Ishikawa (cell line): ENCODE measurements around the gene THAP8.
A peak's percentile ranks its signal among the peaks of the same experiment; 100 is the strongest.

ENCODE experiments used
- CEBPB ChIP-seq: IDR thresholded peaks from 2 replicates; pipeline ENCODE4 v1.6.1; 2012
- CREB1 ChIP-seq: IDR thresholded peaks from 2 replicates; pipeline ENCODE4 v1.6.1; 2012; ENCODE audit warnings: low read depth
- EGR1 ChIP-seq: IDR thresholded peaks from 2 replicates; pipeline ENCODE4 v1.6.1; 2012
- EP300 ChIP-seq: IDR thresholded peaks from 2 replicates; pipeline ENCODE4 v1.6.1; 2012; ENCODE audit warnings: borderline replicate concordance
- FOXM1 ChIP-seq: IDR thresholded peaks from 2 replicates; pipeline ENCODE4 v1.6.1; 2012; ENCODE audit warnings: low read depth, borderline replicate concordance
- NFIC ChIP-seq: IDR thresholded peaks from 2 replicates; pipeline ENCODE4 v1.6.1; 2012
- RAD21 ChIP-seq: IDR thresholded peaks from 2 replicates; pipeline ENCODE4 v1.6.1; 2012; ENCODE audit warnings: low read depth
- TAF1 ChIP-seq: IDR thresholded peaks from 2 replicates; pipeline ENCODE4 v1.6.1; 2012; ENCODE audit warnings: low read depth, mild to moderate bottlenecking
- TCF12 ChIP-seq: IDR thresholded peaks from 2 replicates; pipeline ENCODE4 v1.6.1; 2012; ENCODE audit warnings: low read depth
- TEAD4 ChIP-seq: IDR thresholded peaks from 2 replicates; pipeline ENCODE4 v1.6.1; 2012
- YY1 ChIP-seq: IDR thresholded peaks from 2 replicates; pipeline ENCODE4 v1.6.1; 2012; ENCODE audit warnings: low read depth
- ZBTB7A ChIP-seq: IDR thresholded peaks from 2 replicates; pipeline ENCODE4 v1.6.1; 2012; ENCODE audit warnings: low read depth
- TF ChIP-seq, protein P1 (sequence below): IDR thresholded peaks from 2 replicates; pipeline ENCODE4 v1.6.1; 2012
- TF ChIP-seq, protein P2 (sequence below): IDR thresholded peaks from 2 replicates; pipeline ENCODE4 v1.6.1; 2012; ENCODE audit warnings: low read depth, mild to moderate bottlenecking
- TF ChIP-seq, protein P3 (sequence below): IDR thresholded peaks from 2 replicates; pipeline ENCODE4 v1.6.1; 2012

THAP8 gene

DNA sequence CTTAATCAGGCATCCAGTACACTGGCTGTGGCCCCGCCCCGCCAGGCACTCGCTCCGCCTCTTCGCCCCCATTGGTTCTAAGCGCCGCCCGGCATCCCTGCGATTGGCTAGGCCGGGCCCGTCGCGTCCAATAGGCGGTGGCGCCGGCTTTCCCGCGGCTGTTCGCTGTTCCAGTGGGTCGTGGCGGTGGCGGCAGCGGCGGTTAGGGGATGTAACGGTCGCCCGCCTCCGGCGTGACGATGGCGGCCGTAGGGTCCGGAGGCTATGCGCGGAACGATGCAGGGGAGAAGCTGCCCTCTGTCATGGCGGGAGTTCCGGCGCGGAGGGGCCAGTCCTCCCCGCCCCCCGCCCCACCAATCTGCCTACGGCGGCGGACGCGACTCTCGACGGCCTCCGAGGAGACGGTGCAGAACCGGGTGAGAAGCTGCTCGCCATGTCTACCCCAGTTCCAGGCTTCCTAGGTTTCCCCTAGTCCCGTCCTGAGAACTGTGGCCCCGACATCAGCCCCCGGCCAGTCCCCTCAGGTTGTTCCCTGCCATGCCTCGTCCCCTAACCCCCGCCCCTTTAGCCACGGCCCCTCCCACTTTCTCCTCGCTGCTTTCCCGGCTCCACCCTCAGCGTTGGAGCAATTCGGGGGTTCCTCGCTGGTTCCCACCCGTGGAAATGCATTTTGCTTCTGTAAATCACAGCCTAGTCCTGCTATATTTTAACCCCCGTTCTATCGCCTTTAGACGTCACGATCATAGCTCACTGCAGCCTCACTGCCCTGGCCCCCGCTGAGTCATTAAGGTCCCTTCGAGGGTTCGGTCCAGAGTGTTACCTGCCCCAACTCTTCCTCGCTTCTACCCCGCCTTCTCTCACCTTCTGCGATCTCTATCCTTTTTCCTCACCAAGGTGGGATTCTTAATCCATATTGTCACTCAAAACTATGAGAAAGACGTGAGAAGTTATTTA is 925 bp upstream of the THAP8 start, which contains the start of gene WDR62:
TSS of gene WDR62 (plus strand) at position 165 of the 954 bp plus-strand sequence. CDS start at position 240, 75 bp downstream.
- TF ChIP-seq YY1 (peak; percentile 72; the same call in 1 of the 2 replicates), TEAD4 (no peak), CEBPB (no peak), TAF1 (peak; percentile 74; the same call in 1 of the 2 replicates), FOXM1 (peak; percentile 71)

DNA sequence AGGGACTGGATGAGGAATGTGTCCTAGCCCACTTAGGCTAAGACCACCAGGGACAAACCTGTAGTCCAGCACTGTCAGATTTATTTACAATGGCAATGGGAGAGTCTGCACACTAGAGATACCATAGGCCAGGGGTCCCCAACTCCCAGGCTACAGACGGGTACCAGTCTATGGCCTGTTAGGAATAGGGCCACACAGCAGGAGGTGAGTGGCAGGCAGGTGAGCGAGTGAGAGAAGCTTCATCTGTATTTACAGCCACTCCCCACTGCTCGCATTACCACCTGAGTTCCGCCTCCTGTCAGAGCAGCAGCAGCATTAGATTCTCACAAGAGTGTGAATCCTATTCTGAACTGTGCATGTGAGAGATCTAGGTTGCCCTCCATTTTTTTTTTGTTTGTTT is 2.4 kb downstream of the THAP8 start:
- TF ChIP-seq RAD21 (no peak), ZBTB7A (no peak), CREB1 (no peak), FOXM1 (no peak), TAF1 (no peak), CEBPB (no peak), TEAD4 (no peak)
- TF ChIP-seq, protein P1, sequence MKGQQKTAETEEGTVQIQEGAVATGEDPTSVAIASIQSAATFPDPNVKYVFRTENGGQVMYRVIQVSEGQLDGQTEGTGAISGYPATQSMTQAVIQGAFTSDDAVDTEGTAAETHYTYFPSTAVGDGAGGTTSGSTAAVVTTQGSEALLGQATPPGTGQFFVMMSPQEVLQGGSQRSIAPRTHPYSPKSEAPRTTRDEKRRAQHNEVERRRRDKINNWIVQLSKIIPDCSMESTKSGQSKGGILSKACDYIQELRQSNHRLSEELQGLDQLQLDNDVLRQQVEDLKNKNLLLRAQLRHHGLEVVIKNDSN = no peak

DNA sequence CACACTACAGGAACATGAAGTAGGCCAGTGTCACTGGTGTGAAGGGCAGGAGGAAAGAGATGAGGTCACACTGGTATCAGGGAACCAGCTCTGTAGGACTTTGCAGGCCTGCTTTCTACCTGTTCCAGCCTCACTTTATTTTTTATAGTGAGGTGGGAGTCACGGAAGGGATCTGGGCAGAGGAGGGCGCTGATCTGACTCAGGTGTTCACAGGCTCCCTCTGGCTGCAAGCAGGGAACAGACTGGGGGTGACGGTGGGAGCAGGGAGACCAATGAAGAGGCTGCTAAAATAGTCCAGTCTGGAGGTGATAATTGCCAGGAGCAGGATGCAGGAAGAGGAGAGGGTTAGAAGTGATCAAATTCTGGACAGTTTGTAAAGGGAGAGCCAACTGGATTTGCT is 2.8 kb downstream of the THAP8 start:
- TF ChIP-seq FOXM1 = no peak
- TF ChIP-seq EP300 = no peak
- peak; percentile 6; the same call in 1 of the 2 replicates for TF ChIP-seq RAD21

DNA sequence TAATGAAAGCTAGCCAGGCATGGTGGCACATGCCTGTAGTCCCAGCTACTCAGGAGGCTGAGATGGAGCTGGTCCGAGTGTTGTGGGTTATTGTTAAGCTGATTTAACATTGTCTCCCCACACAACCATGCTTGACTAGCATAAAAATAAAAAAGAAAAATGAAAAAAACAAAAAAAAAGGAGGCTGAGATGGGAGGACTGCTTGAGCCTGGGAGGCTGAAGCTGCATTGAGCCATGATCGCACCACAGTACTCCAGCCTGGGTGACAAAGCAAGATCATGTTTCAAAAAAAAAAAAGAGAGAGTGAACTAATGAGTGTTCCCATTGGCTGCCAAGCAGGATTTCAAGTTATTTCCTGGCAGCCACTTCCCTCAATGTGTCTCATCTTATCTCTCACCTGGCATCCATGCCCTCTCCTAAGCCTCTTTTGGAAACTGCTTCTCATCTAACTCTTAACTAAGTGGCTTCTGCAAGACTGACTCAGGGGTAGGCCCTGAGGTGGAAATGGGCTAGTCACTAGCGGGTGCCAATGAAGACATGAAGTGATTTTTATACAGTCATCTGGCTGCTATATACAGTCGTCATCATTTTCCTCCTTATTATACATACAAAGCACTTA is 4.9 kb downstream of the THAP8 start:
- TF ChIP-seq NFIC = no peak
- TF ChIP-seq CREB1 = no peak
- TF ChIP-seq TAF1 = no peak
- TF ChIP-seq YY1 = no peak
- TF ChIP-seq, protein P2, sequence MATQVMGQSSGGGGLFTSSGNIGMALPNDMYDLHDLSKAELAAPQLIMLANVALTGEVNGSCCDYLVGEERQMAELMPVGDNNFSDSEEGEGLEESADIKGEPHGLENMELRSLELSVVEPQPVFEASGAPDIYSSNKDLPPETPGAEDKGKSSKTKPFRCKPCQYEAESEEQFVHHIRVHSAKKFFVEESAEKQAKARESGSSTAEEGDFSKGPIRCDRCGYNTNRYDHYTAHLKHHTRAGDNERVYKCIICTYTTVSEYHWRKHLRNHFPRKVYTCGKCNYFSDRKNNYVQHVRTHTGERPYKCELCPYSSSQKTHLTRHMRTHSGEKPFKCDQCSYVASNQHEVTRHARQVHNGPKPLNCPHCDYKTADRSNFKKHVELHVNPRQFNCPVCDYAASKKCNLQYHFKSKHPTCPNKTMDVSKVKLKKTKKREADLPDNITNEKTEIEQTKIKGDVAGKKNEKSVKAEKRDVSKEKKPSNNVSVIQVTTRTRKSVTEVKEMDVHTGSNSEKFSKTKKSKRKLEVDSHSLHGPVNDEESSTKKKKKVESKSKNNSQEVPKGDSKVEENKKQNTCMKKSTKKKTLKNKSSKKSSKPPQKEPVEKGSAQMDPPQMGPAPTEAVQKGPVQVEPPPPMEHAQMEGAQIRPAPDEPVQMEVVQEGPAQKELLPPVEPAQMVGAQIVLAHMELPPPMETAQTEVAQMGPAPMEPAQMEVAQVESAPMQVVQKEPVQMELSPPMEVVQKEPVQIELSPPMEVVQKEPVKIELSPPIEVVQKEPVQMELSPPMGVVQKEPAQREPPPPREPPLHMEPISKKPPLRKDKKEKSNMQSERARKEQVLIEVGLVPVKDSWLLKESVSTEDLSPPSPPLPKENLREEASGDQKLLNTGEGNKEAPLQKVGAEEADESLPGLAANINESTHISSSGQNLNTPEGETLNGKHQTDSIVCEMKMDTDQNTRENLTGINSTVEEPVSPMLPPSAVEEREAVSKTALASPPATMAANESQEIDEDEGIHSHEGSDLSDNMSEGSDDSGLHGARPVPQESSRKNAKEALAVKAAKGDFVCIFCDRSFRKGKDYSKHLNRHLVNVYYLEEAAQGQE = no peak
- TF ChIP-seq CEBPB = no peak
- TF ChIP-seq TCF12 = no peak
- no peak for TF ChIP-seq TEAD4
- TF ChIP-seq RAD21 = no peak
- TF ChIP-seq, protein P1 = no peak
- TF ChIP-seq, protein P3, sequence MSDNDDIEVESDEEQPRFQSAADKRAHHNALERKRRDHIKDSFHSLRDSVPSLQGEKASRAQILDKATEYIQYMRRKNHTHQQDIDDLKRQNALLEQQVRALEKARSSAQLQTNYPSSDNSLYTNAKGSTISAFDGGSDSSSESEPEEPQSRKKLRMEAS = no peak
- no peak for TF ChIP-seq ZBTB7A
- TF ChIP-seq FOXM1 = no peak
- no peak for TF ChIP-seq EGR1
- no peak for TF ChIP-seq EP300

DNA sequence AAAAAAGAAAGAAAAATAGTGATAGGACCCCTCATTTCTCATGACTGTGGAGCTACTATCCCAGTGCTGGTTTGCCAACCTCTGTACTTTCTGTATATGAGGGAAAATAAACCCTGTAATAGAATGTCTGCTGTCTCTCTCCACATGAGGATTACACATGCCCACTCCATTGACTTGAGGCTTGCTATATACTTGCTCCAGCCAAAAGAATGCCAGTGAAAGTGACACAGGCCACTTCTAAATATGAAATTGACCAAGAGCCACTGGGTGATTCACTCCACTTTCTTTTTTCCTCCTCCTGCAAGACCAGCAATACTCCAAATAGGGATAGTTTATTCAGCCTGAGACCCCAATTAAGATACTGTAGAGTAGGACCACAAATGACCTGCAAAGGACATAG is 6.2 kb downstream of the THAP8 start:
- no peak for TF ChIP-seq NFIC
- TF ChIP-seq TCF12 = no peak
- no peak for TF ChIP-seq EGR1
- TF ChIP-seq, protein P1 = no peak
- TF ChIP-seq, protein P2 = no peak
- no peak for TF ChIP-seq CEBPB
